ENCODE data around the gene ALDH9A1. TPM values are rescaled to one million over a fixed set of nuclear protein-coding genes. Genes with fewer than 3 reads are reported as not detected.
A peak's percentile ranks its signal among the peaks of the same experiment; 100 is the strongest.
"Not testable (repeated sequence)": the region's sequence is repeated elsewhere in the genome, so short reads cannot be mapped to it uniquely, and the experiment has no call there.

The ALDH9A1 gene
- total and polyA plus RNA-seq, 8 donors: 0.87 to 101 (median 40.8) TPM

- no peak for TF ChIP-seq POLR2AphosphoS5 (IDR thresholded peaks at IDR 0.05)
- no peak for TF ChIP-seq POLR2A (IDR thresholded peaks at IDR 0.05)
- TF ChIP-seq EP300 (IDR thresholded peaks at IDR 0.05): no peak
- TF ChIP-seq CTCF (IDR thresholded peaks at IDR 0.05): no peak
- H3K27ac ChIP-seq: no peak overlapping the region
- no peak overlapping the region for H3K4me3 ChIP-seq
- H3K36me3 ChIP-seq: no peaks in the 10 kb centered on the region
- no peaks in the 10 kb centered on the region for H3K9me3 ChIP-seq
- H3K4me1 ChIP-seq: no peaks in the 10 kb centered on the region
- intact Hi-C loops (cut with DNase I; ENCODE audit: low total_unique reads): no loop called here
- DNase-seq: no peak
- peaks cover 0 to 12% (median 0%) of the 10 kb centered on the region in 3 donors for H3K27me3 ChIP-seq
- 75 to 85% (median 79%) methylated on average over 9 to 11 of the region's 11 CpGs for WGBS, 5 donors
Measured at GRCh38 chr1:165707984-165708706, 9.8 kb upstream of the ALDH9A1 start.

- H3K4me3 ChIP-seq: no peak overlapping the region
- WGBS, 5 donors: 76 to 85% (median 80%) methylated on average over 2 of the region's 2 CpGs
- intact Hi-C loops (cut with DNase I; ENCODE audit: low total_unique reads): no loop called here
- TF ChIP-seq POLR2A (IDR thresholded peaks at IDR 0.05) (no peak), EP300 (IDR thresholded peaks at IDR 0.05) (no peak), CTCF (IDR thresholded peaks at IDR 0.05) (no peak), POLR2AphosphoS5 (IDR thresholded peaks at IDR 0.05) (no peak)
- peaks cover 0 to 7% (median 5%) of the 10 kb centered on the region in 4 donors for H3K4me1 ChIP-seq
- H3K9me3 ChIP-seq: no peaks in the 10 kb centered on the region
- DNase-seq: no peak
- no peak overlapping the region for H3K27ac ChIP-seq
- peaks cover 0 to 12% (median 0%) of the 10 kb centered on the region in 3 donors for H3K27me3 ChIP-seq
- no peaks in the 10 kb centered on the region for H3K36me3 ChIP-seq
Measured at GRCh38 chr1:165703648-165704047, 5.3 kb upstream of the ALDH9A1 start.

GRCh38 chr1:165701922-165702321 is 3.6 kb upstream of the ALDH9A1 start:
- WGBS, 5 donors: 76 to 95% (median 89%) methylated on average over 6 to 7 of the region's 7 CpGs
- H3K4me3 ChIP-seq; H3K36me3 ChIP-seq; H3K9me3 ChIP-seq; H3K27me3 ChIP-seq; DNase-seq; H3K27ac ChIP-seq; intact Hi-C loops (cut with DNase I; ENCODE audit: low total_unique reads): not testable (repeated sequence)
- peaks cover 8 to 16% (median 16%) of the 10 kb centered on the region in 4 donors for H3K4me1 ChIP-seq

- no peak for TF ChIP-seq CTCF (IDR thresholded peaks at IDR 0.05)
- TF ChIP-seq POLR2A (IDR thresholded peaks at IDR 0.05): no peak
- no peak for TF ChIP-seq EP300 (IDR thresholded peaks at IDR 0.05)
- no peak for TF ChIP-seq POLR2AphosphoS5 (IDR thresholded peaks at IDR 0.05)
- H3K36me3 ChIP-seq: peaks cover 0 to under 1% (median 0%) of the 10 kb centered on the region in 4 donors
- no peak overlapping the region for H3K4me3 ChIP-seq
- H3K9me3 ChIP-seq: no peaks in the 10 kb centered on the region
- peaks cover 19 to 36% (median 32%) of the 10 kb centered on the region in 4 donors for H3K4me1 ChIP-seq
- H3K27ac ChIP-seq: no peak overlapping the region
- intact Hi-C loops (cut with DNase I; ENCODE audit: low total_unique reads): no loop called here
- H3K27me3 ChIP-seq: peaks cover 0 to 1% (median 0%) of the 10 kb centered on the region in 3 donors
- WGBS, 5 donors: 77 to 91% (median 85%) methylated on average over 3 of the region's 3 CpGs
- peak in 1 of 2 donors; percentile 7 for DNase-seq
Measured at GRCh38 chr1:165699577-165699976, 1.2 kb upstream of the ALDH9A1 start.

- intact Hi-C loops (cut with DNase I; ENCODE audit: low total_unique reads): no loop called here
- H3K36me3 ChIP-seq: peaks cover 0 to 9% (median 0%) of the 10 kb centered on the region in 4 donors
- H3K27ac ChIP-seq: peak overlapping the region; percentile 19 to 96 (median 91)
- TF ChIP-seq EP300 (IDR thresholded peaks at IDR 0.05): no peak
- no peak for TF ChIP-seq POLR2A (IDR thresholded peaks at IDR 0.05)
- no peak for TF ChIP-seq POLR2AphosphoS5 (IDR thresholded peaks at IDR 0.05)
- H3K4me3 ChIP-seq: peak overlapping the region; percentile 55 to 74 (median 65)
- H3K27me3 ChIP-seq: no peaks in the 10 kb centered on the region
- no peak for DNase-seq
- no peaks in the 10 kb centered on the region for H3K9me3 ChIP-seq
- WGBS, 5 donors: 0 to 1% (median 1%) methylated on average over 7 of the region's 7 CpGs
- H3K4me1 ChIP-seq: peaks cover 19 to 36% (median 32%) of the 10 kb centered on the region in 4 donors
Measured at GRCh38 chr1:165698761-165699052, 345 bp upstream of the ALDH9A1 start.

All from stomach (tissue), 9 donors.